Motor neuron (in vitro differentiated cells): ENCODE results near the gene RPL37A. TPM values are rescaled to one million over a fixed set of nuclear protein-coding genes. Genes with fewer than 3 reads are reported as not detected.
"Not testable (repeated sequence)": the region's sequence is repeated elsewhere in the genome, so short reads cannot be mapped to it uniquely, and the experiment has no call there.

Source experiments
- ATAC-seq, 8 experiments: fragments of 200-7000 bp; cut with Tn5 transposase; replicated peaks in 6 of 8; 2 replicates each; pipeline ENCODE4 v1.8.0; 2021; ENCODE audit warnings: mild to moderate bottlenecking in 8 of 8, moderate library complexity in 8 of 8
- H3K27ac ChIP-seq, 2 donors: fragments of 250-450 bp; sonication (Bioruptor Pico); 2 replicates each; pipeline ENCODE4 v1.9.0; 2021; ENCODE audit warnings: antibody characterized with exemption in 2 of 2, mild to moderate bottlenecking in 2 of 2, moderate library complexity in 1 of 2
- H3K4me1 ChIP-seq, 2 donors: fragments of 250-450 bp; sonication (Bioruptor Pico); replicated peaks in 1 of 2; 2 replicates each; pipeline ENCODE4 v1.6.1; 2021; ENCODE audit warnings: antibody characterized with exemption in 2 of 2, mild to moderate bottlenecking in 2 of 2, moderate library complexity in 1 of 2
- H3K4me3 ChIP-seq, 5 donors: fragments of 250-450 bp; sonication (Bioruptor Pico); 2 replicates each; pipeline ENCODE4 v1.9.0; 2021; ENCODE audit warnings: antibody characterized with exemption in 5 of 5, mild to moderate bottlenecking in 5 of 5, moderate library complexity in 4 of 5
- WGBS, 10 experiments: fragments of 450-650 bp; shearing (Covaris generic); methylation state at CpG; one replicate each; pipeline ENCODE4 v1.0.0; 2022; 5-methylcytosine and 5-hydroxymethylcytosine counted together
- in situ Hi-C, 9 experiments: fragments of 400-800 bp; cut with MboI; loops; one replicate each; pipeline ENCODE4 v1.15.0; 2021; ENCODE audit warnings: low sequenced_read_pairs in 9 of 9, low pct_unique_long_range_greater_than_20kb in 2 of 9; ENCODE audit not compliant: unreplicated experiment in 9 of 9
- total RNA-seq, 8 experiments: library from RNA; unstranded; fragments of 300-600 nt; gene quantifications; 2 replicates each; pipeline versions ENCODE4 v1.2.3 to v1.2.4, GENCODE V29; 2022

Gene RPL37A
- total RNA-seq, 8 experiments from 2014 or later: 3,612 to 10,644 (median 7,477) TPM

DNA sequence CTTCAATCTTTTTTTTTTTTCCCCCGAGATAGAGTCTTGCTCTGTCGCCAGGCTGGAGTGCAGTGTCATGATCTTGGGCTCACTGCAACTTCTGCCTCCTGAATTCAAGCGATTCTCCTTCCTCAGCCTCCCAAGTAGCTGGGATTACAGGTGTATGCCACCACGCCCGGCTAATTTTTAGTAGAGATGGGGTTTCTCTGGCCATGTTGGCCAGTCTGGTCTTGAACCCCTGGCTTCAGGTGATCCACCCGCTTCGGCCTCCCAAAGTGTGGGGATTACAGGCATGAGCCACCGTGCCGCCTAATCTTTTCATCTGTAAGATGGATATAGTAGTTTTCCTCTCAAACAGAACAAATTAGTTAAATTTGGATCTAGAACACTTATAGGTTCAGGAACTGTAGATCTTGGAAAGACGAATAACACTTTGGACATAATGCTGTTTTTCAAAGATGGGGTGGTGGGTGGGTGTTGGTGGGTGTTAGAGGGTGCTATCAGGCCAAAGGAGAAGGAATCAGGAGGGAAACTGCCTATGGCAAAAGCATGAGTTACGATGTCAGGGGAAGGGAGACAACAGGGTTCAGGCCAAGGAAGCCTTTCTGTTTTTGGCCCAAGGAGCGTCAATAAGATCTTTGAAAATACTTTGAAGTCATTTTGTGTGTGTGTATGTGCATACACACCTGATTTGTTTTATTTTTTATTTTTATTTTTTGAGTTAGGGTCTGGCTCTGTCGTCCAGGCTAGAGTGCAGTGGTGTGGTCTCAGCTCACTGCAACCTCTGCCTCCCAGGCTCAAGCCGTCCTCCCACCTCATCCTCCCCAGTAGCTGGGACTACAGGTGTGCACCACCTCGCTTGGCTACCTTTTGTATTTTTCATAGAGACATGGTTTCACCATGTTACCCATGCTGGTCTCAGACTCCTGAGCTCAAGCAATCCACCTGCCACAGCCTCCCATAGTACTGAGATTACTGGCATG lies 6.8 kb downstream of the RPL37A start:
- ATAC-seq: no peak
- in situ Hi-C loops: loop anchor here in 4 of 9 experiments (25.0 kb wide), 4 partner anchors 157 to 1257 kb away; no protein-coding TSS in a partner anchor
- no peak overlapping the region for H3K4me3 ChIP-seq
- 88 to 100% (median 100%) methylated on average over 2 to 11 of the region's 15 CpGs for WGBS, 10 experiments
- peaks cover 2% of the 10 kb centered on the region in 2 donors for H3K4me1 ChIP-seq
- no peak overlapping the region for H3K27ac ChIP-seq

DNA sequence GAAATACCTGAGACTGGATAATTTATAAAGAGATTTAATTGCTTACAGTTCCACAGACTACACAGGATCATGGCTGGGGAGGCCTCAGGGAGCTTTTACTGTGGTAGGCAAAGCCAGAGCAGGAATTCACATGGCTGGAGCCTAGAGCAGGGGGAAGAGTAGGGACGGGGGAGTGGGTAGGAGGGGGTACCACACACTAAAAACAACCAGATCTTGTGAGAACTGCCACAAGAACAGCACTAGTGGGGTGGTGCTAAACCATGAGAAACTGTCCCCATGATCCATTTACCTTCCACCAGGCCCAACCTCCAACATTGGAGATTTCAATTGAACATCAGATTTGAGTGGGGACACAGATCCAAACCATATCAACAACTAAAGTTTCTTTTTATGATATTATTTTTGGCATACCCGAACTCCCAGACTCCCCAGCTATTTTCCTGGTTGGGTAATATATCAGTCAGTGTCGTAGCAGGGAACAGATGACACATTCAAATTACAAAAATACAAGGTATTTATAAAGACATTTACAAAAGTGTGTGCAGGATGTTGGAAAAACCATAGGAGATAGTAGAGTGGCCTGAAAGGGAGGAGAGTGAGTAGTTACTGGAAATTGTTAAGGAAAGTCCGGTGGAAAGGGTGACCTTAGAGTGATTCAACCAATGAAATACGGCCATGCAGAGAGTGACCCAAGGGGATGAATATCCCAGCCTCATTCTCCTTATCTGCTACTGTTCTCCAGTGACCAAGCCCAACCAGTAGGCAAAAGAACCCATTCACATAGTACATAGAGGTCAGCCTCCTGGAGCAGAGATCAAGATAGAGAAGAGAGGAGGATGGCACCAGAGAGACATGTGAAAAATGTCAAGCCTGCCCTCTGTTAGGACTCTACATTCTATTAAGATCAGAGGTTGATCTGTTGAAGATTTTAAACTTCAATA lies 8.8 kb downstream of the RPL37A start:
- Histone ChIP-seq H3K27ac (no peak overlapping the region), H3K4me3 (no peak overlapping the region), H3K4me1 (no peaks in the 10 kb centered on the region)
- peak in 3 of 8 experiments; percentile 9 to 16 (median 12) for ATAC-seq
- WGBS, 10 experiments: 81 to 100% (median 90%) methylated on average over 1 to 4 of the region's 5 CpGs; no CpG with 5 or more reads in 2 of the 10 experiments
- in situ Hi-C loops: loop anchor here in 4 of 9 experiments (25.0 kb wide), 4 partner anchors 155 to 1255 kb away; no protein-coding TSS in a partner anchor

DNA sequence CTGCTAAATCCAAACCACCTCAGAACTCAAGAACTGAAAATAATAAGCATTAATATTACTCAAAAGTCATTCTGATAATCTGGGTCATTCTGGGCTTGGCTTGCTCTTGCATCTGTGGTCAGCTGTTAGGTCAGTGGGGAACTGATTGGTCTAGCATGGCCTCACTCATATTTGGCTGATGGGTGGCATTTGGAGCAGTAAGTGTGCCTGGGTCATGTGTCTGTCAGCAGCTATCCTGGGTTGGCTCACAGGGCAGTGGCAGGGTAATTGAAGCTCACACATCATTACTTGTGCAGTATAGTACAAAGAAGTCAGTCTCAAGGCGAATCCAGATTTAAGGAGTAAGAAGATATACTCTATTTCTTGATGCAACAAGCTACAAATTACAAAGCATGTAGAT lies 9.6 kb downstream of the RPL37A start:
- no peak overlapping the region for H3K4me3 ChIP-seq
- no peak overlapping the region for H3K27ac ChIP-seq
- in situ Hi-C loops: loop anchor here in 4 of 9 experiments (25.0 kb wide), 4 partner anchors 154 to 1254 kb away; no protein-coding TSS in a partner anchor
- peak in 3 of 8 experiments; percentile 8 to 27 (median 9) for ATAC-seq
- WGBS, 10 experiments: 80 to 100% (median 100%) methylated on average over 1 of the region's 1 CpG; no CpG with 5 or more reads in 2 of the 10 experiments
- H3K4me1 ChIP-seq: no peaks in the 10 kb centered on the region

DNA sequence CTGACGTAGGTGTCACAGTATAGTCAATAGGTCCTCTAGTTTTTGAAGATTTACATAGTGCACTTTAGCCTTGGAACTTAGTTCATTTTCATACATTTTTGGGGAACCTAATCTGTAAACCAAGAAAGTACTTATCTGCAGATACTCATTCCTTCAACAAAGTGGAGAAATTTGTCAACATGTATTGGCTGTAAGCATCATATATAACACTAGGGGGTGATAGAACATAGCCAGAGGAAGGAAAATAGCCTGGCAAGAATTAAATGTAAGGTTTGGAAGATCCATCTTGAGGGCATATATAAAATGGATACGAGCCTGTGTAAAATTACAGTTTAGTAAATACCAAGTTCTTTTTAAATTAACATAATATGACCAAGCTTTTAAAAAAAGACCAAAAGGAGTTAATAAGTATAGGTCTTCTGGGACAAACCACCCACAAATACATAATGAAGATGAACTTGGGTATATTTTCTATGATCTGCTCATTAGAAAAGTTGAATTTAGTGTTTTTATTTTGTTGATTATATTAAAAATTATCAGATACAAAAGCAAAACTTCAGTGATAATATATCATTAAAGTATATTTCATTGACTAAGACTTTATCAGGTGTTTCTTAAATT lies 18.2 kb downstream of the RPL37A start:
- peak in 4 of 8 experiments; percentile 32 to 46 (median 44) for ATAC-seq
- in situ Hi-C loops: loop anchor here (5.0 to 25.0 kb wide), 6 partner anchors 145 to 1245 kb away; no protein-coding TSS in a partner anchor
- Histone ChIP-seq H3K4me3 (no peak overlapping the region), H3K4me1 (peaks cover 0 to 10% of the 10 kb centered on the region in 2 donors), H3K27ac (no peak overlapping the region)
- 0 to 50% (median 42%) methylated on average over 1 to 2 of the region's 2 CpGs; no CpG with 5 or more reads in 2 of the 10 experiments for WGBS, 10 experiments

DNA sequence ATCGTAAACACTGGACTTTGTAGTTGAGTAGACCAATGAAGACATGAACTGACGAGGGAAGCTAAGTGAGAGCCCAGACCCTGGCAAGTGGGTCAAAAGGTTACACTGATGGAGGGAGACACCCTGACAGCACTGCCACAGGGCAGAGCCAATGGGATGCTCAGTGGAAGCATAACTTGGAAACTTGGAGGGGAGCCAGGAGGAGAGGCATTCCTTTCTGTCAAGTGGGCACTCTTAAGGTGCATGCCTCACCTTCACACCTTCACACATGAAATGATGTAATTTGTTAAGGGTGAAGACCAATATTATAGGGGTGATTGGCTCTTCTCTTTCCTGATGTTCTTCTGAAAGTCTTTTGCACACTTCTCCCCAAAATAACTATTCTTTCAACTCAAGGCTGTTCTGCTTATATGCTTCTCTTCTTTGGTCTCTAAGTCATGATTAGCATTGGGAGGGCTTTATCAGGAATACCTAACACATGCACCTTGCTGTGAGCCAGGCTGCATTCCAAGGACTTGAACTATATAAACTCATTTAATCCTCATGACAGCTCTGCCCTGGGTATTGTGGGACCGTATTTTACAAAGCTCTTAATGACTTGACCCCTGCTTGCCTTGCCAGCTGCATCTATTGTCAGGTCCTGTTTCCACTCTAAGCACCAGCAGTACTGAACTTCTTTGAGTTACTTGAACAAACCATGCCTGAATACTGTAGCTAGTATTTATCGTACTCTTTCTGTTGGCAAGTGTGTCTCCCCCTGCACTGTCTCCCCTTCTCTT lies 19.0 kb downstream of the RPL37A start:
- no peak for ATAC-seq
- no peak overlapping the region for H3K4me3 ChIP-seq
- no peak overlapping the region for H3K27ac ChIP-seq
- in situ Hi-C loops: loop anchor here (5.0 to 25.0 kb wide), 6 partner anchors 145 to 1245 kb away; no protein-coding TSS in a partner anchor
- H3K4me1 ChIP-seq: peaks cover 0 to 10% of the 10 kb centered on the region in 2 donors
- WGBS, 10 experiments: 43 to 100% (median 86%) methylated on average over 1 to 4 of the region's 4 CpGs; no CpG with 5 or more reads in 3 of the 10 experiments

DNA sequence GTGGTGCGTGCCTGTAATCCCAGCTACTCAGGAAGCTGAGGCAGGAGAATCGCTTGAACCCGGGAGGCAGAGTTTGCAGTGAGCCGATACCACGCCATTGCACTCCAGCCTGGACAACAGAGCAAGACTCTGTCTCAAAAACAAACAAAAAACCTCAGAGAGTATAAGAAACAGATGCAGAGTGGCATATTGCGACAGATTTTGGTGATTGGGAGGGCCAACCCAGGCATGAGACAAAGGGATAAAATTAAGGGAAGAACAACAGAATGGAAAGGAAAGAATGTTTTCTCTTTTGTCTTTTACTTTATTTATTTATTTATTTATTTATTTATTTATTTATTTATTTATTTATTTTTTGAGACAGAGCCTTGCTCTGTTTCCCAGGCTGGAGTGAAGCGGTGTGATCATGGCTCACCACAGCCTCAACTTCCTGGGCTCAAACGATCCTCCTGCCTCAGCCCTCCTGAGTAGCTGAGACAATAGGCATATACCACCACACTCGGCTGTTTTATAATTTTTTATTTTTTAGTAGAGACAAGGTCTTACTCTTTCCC lies 20.0 kb downstream of the RPL37A start:
- H3K4me3 ChIP-seq, H3K27ac ChIP-seq: not testable (repeated sequence)
- WGBS, 10 experiments: 61 to 100% (median 79%) methylated on average over 1 to 7 of the region's 9 CpGs
- in situ Hi-C loops: loop anchor here (5.0 to 25.0 kb wide), 6 partner anchors 144 to 1244 kb away; no protein-coding TSS in a partner anchor
- ATAC-seq: peak in 2 of 8 experiments; percentile 16 to 37
- H3K4me1 ChIP-seq: peaks cover 0 to 10% of the 10 kb centered on the region in 2 donors

DNA sequence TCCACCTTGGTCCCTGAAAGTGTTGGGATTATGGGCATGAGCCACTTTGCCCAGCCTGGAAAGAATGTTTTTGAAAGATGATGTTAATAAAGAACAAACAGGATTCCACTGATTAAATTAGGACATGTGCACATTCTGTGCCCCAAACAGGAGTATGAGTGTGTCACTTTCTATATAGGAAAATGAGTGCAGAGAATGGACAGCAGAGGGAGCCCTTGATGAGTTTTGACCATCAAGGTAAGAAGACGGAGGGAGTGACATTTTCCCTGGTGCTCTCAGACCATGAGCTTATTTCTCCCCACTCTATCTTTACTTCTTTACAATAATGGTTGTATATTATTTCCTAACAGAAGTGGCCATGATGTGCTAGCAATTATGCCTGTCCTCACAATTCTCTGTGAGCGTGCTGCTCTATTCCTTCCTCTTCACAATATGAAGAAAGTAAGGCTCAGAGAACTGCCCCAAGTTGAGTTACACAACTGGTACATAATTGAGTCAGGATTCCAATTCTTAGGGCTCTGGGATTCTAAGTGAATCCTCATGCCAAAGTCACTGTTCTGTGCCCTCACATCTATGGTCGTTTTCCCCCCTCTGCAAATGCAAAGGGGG lies 20.6 kb downstream of the RPL37A start:
- 57 to 100% (median 68%) methylated on average over 1 to 3 of the region's 3 CpGs; no CpG with 5 or more reads in 4 of the 10 experiments for WGBS, 10 experiments
- peak; percentile 61 to 92 (median 80) for ATAC-seq
- Histone ChIP-seq H3K27ac (no peak overlapping the region), H3K4me1 (peaks cover 0 to 10% of the 10 kb centered on the region in 2 donors), H3K4me3 (no peak overlapping the region)
- in situ Hi-C loops: loop anchor here (5.0 to 25.0 kb wide), 6 partner anchors 143 to 1243 kb away; no protein-coding TSS in a partner anchor

DNA sequence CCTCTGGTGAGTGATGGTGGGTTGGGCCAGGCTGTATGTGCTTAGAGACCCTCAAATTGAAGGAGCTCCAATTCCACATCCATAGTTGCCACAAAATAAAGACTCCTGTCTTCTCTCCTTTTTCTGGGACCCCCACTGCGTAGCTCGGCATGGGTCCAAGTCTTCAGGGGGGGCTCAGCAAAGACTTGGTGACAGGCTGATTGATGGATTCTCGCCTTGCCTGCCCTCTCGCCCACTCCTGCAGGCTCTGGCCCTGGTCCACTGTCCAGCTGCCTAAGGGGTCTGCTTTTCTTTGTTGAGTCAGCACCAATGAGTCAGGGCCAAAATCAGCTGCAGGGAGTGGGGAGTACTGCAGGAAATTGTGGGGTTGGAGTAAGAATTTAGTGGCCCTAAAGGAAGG lies 21.5 kb downstream of the RPL37A start:
- H3K4me3 ChIP-seq: no peak overlapping the region
- H3K27ac ChIP-seq: no peak overlapping the region
- in situ Hi-C loops: loop anchor here in 4 of 9 experiments (25.0 kb wide), 4 partner anchors 142 to 1242 kb away; no protein-coding TSS in a partner anchor
- no peak for ATAC-seq
- 6 to 100% (median 86%) methylated on average over 1 to 2 of the region's 4 CpGs; no CpG with 5 or more reads in 5 of the 10 experiments for WGBS, 10 experiments
- peaks cover 0 to 10% of the 10 kb centered on the region in 2 donors for H3K4me1 ChIP-seq

DNA sequence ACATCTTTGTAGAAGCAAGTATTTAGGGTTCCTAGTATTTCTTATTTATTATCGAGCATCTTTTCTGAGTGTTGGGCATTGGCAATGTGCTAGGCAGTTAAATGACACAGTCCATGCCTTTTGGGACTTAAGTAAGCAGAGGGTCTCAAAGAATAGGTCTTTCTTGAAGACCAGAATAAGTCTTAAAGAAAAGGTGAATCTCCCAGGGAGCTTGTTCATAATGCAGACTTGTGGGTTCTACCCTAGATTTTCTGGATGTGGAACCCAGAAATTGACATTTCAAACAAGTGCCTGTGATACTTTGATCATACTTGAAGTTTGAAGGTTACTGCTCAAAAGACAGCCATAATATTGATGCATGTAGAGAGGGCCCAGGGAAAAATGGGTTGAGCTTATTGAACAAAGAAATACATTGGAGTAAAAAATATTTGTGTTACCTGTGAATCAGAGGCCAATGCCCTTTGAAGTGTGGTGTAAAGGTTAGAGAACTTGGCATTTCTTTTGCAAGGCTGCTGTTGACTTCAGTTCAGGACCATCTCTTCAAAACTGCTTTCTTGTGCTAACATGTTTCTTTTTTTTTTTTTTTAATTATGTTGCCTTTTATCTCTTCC lies 24.4 kb downstream of the RPL37A start:
- in situ Hi-C loops: loop anchor here in 4 of 9 experiments (25.0 kb wide), 4 partner anchors 139 to 1239 kb away; no protein-coding TSS in a partner anchor
- 86 to 100% (median 94%) methylated on average over 1 of the region's 1 CpG; no CpG with 5 or more reads in 4 of the 10 experiments for WGBS, 10 experiments
- H3K4me3 ChIP-seq: no peak overlapping the region
- H3K27ac ChIP-seq: no peak overlapping the region
- no peak for ATAC-seq
- H3K4me1 ChIP-seq: peaks cover 4 to 5% of the 10 kb centered on the region in 2 donors

DNA sequence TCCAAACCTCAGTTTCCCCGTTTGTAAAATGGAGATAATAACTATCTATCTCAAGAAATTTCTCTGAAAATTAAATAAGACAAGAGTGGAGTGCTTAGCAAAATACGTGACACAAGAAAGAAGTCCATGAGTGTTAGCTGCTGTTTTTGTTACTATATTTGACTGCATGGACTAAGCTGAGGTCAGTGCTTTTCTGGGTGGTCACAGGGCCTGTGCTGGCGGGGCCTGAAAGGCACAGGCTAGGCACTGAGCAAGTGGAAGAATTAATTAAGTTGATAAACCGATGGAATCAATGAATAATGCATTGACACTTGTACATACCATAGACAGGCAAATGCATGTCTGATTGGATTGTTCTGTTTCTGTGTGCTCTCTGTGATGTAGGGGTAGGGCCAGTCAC lies 27.3 kb downstream of the RPL37A start:
- in situ Hi-C loops: no loop called here
- no peak overlapping the region for H3K4me3 ChIP-seq
- H3K27ac ChIP-seq: no peak overlapping the region
- H3K4me1 ChIP-seq: peaks cover 0 to 4% of the 10 kb centered on the region in 2 donors
- WGBS, 10 experiments: 60 to 100% (median 82%) methylated on average over 1 to 4 of the region's 4 CpGs; no CpG with 5 or more reads in 1 of the 10 experiments
- no peak for ATAC-seq
